Right atrium auricular region (tissue), 2 donors: ENCODE data around the gene SPATA32. TPM values are rescaled to one million over a fixed set of nuclear protein-coding genes. Genes with fewer than 3 reads are reported as not detected.

Source experiments
- DNase-seq: peaks from one replicate; pipeline ENCODE4 v3.0.0-alpha.2; 2019; ENCODE audit warnings: low spot score
- H3K27ac ChIP-seq, 2 donors: fragments of 200-600 bp; sonication (generic); 1 replicate in 1 of 2; 2 replicates in 1 of 2; pipeline ENCODE4 v1.5.1; 2016 to 2019
- H3K27me3 ChIP-seq, 2 donors: fragments of 200-600 bp; sonication (generic); one replicate each; pipeline versions ENCODE4 v1.5.1 to v1.6.0; 2017 to 2019
- H3K36me3 ChIP-seq: fragments of 200-600 bp; sonication (generic); one replicate; pipeline ENCODE4 v1.5.1; 2016
- H3K4me1 ChIP-seq, 2 donors: fragments of 200-600 bp; sonication (generic); one replicate each; pipeline versions ENCODE4 v1.5.1 to v1.6.0; 2017 to 2019
- H3K4me3 ChIP-seq, 2 donors: fragments of 200-600 bp; sonication (generic); 1 replicate in 1 of 2; 2 replicates in 1 of 2; pipeline ENCODE4 v1.5.1; 2017 to 2019; ENCODE audit warnings: mild to moderate bottlenecking in 1 of 2, moderate library complexity in 1 of 2
- H3K9me3 ChIP-seq, 2 donors: fragments of 200-600 bp; sonication (generic); one replicate each; pipeline ENCODE4 v1.5.1; 2019
- total RNA-seq, 2 donors: library from RNA; depleted of rRNA; stranded (reverse); fragments of >200 nt; gene quantifications; one replicate each; pipeline ENCODE4 v1.1.0, GENCODE V29; 2016
- TF ChIP-seq, protein P1 (sequence below), 2 donors: fragments of 200-600 bp; sonication (generic); IDR thresholded peaks; one replicate each; pipeline ENCODE4 v1.5.1; 2019; ENCODE audit warnings: antibody characterized with exemption in 2 of 2

The SPATA32 gene
- total RNA-seq, 2 donors from 2014 or later = not detected

DNA sequence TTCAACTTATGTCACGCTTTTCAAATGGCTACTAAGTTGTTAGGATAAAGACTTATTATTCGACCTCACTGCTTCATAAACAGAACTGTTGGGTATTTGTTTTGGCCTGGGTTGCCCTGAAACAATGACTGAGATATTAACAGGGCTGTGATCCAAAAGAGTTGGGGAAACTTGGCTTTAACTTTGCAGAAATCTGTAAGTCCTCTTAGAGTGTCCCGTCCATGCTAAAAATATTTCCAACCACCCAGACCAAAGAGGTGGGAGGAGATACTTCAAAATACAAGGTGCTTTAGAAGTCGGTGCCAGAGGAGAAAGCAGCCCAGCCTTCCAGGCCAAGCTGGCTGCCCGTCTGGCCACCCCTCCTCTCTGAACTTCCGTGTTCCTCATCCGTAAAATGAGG lies 16.1 kb upstream of the SPATA32 start:
- TF ChIP-seq, protein P1, sequence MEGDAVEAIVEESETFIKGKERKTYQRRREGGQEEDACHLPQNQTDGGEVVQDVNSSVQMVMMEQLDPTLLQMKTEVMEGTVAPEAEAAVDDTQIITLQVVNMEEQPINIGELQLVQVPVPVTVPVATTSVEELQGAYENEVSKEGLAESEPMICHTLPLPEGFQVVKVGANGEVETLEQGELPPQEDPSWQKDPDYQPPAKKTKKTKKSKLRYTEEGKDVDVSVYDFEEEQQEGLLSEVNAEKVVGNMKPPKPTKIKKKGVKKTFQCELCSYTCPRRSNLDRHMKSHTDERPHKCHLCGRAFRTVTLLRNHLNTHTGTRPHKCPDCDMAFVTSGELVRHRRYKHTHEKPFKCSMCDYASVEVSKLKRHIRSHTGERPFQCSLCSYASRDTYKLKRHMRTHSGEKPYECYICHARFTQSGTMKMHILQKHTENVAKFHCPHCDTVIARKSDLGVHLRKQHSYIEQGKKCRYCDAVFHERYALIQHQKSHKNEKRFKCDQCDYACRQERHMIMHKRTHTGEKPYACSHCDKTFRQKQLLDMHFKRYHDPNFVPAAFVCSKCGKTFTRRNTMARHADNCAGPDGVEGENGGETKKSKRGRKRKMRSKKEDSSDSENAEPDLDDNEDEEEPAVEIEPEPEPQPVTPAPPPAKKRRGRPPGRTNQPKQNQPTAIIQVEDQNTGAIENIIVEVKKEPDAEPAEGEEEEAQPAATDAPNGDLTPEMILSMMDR (IDR thresholded peaks at IDR 0.05) = no peak
- H3K27me3 ChIP-seq = no peaks in the 10 kb centered on the region
- H3K4me1 ChIP-seq = peaks cover 0 to 58% of the 10 kb centered on the region in 2 donors
- DNase-seq = no peak
- H3K36me3 ChIP-seq = peaks cover 27% of the 10 kb centered on the region
- H3K27ac ChIP-seq = peak overlapping the region; percentile 84 to 90
- H3K9me3 ChIP-seq = no peaks in the 10 kb centered on the region
- H3K4me3 ChIP-seq = no peak overlapping the region

DNA sequence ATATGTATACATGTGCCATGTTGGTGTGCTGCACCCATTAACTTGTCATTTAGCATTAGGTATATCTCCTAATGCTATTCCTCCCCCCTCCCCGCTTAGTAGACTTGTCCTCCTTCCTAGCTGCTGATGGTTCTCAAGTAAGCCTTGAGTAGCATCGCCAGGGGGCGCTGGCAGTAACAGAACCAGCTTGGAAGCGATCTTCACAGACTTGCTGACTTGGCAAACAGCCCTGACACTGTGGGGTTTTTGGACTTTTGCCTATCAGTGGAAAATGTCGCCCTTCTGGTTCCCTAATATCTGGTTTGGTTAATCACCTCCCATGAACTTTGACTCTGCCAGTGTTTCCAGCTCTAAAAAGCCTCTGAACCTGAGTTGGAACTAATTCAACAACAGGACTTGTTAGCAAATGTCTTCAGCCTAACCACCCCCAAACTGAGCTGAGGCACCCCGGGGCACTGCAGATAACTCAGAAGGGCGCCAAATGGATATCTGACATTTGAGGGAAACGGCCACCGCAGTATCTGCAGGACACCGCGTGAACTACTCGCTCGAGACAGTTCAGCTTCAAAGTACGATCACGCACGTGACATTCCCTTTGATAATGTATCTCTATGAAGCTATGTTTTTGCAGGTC lies 15.4 kb upstream of the SPATA32 start:
- TF ChIP-seq, protein P1 (IDR thresholded peaks at IDR 0.05) = peak; percentile 74 to 85
- Histone ChIP-seq H3K36me3 (peaks cover 27% of the 10 kb centered on the region), H3K27me3 (no peaks in the 10 kb centered on the region), H3K9me3 (no peaks in the 10 kb centered on the region), H3K4me1 (peaks cover 0 to 52% of the 10 kb centered on the region in 2 donors), H3K4me3 (peak overlapping the region in 1 of 2 donors; percentile 9), H3K27ac (peak overlapping the region; percentile 84 to 90)
- DNase-seq = peak; percentile 97

DNA sequence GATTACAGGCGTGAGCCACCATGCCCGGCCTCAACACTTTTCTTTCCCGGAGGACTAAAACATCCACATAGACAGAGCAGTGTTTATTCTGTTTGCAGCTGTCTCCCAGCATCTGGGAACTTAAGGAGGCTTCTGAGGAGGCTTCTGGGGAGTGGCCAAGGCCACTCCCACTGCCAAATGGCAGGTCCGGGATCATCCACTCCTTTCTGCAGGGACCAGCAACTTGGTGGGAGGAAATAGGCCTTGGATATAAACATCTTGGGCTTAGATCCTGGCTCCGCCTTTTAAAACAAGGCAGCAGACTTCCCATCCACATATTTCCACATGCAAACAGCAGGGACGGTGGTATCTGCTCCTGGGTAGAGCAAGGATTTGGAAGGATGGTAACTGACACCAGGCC lies 14.1 kb upstream of the SPATA32 start:
- Histone ChIP-seq H3K27ac (peak overlapping the region in 1 of 2 donors; percentile 35), H3K4me3 (no peak overlapping the region), H3K9me3 (no peaks in the 10 kb centered on the region), H3K27me3 (no peaks in the 10 kb centered on the region), H3K36me3 (peaks cover 36% of the 10 kb centered on the region), H3K4me1 (peaks cover 0 to 48% of the 10 kb centered on the region in 2 donors)
- TF ChIP-seq, protein P1 (IDR thresholded peaks at IDR 0.05) = no peak
- DNase-seq = no peak

DNA sequence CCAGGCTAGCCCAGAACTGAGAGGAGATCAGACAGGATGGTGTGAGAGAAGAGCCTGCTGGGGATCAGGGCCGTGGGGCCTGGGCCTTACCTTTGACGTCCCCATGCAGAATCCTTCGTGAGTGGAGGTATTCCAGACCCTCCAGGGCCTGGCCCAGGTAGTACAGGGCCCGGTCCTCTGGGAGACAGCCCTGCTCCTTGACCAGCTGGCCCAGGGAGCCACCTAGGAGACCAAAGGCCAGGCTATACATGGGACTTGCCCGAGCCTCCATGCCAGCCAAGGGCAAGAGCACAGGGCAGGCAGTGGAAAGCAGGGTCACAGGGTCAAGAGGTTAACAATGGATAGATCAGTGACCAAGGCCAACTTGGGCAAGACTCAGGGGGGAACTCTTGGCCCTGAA lies 12.1 kb upstream of the SPATA32 start:
- Histone ChIP-seq H3K27ac (peak overlapping the region in 1 of 2 donors; percentile 3), H3K27me3 (no peaks in the 10 kb centered on the region), H3K9me3 (no peaks in the 10 kb centered on the region), H3K4me3 (no peak overlapping the region), H3K36me3 (peaks cover 56% of the 10 kb centered on the region), H3K4me1 (peaks cover 0 to 36% of the 10 kb centered on the region in 2 donors)
- TF ChIP-seq, protein P1 (IDR thresholded peaks at IDR 0.05) = no peak
- no peak for DNase-seq

DNA sequence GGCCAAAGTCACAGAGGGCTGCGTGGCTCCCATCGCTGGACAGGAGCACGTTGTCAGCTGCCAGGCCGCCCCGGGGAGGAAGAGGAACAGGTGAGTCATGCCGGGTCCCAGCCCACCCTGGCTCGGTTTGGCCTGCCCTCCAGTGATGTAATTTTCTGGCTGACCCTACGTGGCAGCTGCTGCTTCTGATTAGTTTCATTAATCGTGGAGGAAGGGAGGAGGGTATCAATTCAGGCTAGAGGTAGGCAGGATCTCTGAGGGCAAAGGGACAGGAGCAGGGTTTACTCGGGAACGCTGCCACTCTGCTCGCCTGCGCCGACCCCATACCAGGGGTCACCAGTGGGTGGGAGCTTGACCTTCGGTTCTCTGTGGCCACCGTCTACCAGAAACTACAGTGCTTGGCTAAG lies 11.7 kb upstream of the SPATA32 start:
- Histone ChIP-seq H3K9me3 (no peaks in the 10 kb centered on the region), H3K27ac (peak overlapping the region in 1 of 2 donors; percentile 3), H3K4me1 (peaks cover 0 to 31% of the 10 kb centered on the region in 2 donors), H3K36me3 (peaks cover 60% of the 10 kb centered on the region), H3K4me3 (no peak overlapping the region), H3K27me3 (no peaks in the 10 kb centered on the region)
- DNase-seq = no peak
- TF ChIP-seq, protein P1 (IDR thresholded peaks at IDR 0.05) = no peak

DNA sequence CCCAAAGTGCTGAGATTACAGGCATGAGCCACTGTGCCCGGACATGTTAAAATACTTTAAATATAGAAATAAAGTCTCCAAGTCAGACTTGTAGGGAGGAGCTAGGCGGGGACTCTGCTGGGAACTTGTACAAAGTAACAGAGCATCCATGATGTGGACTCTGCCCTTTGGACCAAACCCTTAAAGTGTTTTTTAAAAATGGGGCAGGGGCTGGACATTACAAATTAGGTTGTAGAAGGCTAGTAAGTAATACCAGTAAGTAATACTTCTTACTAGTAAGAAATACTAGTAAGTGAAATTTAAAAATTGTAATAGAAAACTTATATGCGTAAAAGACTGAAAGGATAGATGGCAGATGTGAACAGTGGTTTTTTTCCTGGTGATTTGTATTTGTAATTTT lies 9.7 kb upstream of the SPATA32 start:
- no peaks in the 10 kb centered on the region for H3K27me3 ChIP-seq
- H3K4me1 ChIP-seq = peaks cover 0 to 13% of the 10 kb centered on the region in 2 donors
- no peak overlapping the region for H3K27ac ChIP-seq
- H3K9me3 ChIP-seq = no peaks in the 10 kb centered on the region
- no peak for DNase-seq
- no peak overlapping the region for H3K4me3 ChIP-seq
- TF ChIP-seq, protein P1 (IDR thresholded peaks at IDR 0.05) = no peak
- peaks cover 80% of the 10 kb centered on the region for H3K36me3 ChIP-seq
